ENCODE results near the gene PIGQ. TPM values are rescaled to one million over a fixed set of nuclear protein-coding genes. Genes with fewer than 3 reads are reported as not detected.

Gene PIGQ
- total and polyA plus RNA-seq, 2 of the 13 experiments (the other 11 are each of a cell fraction or from before 2014, with no cell fraction given): 7.7 to 19.7 TPM

- Histone ChIP-seq H3K9ac (ENCODE audit: insufficient read depth, low read depth, low read length) (peak overlapping the region; percentile 98), H3K9me3 (ENCODE audit: low read length) (no peaks in the 10 kb centered on the region), H2AFZ (ENCODE audit: low read length) (no peak overlapping the region), H3K4me1 (ENCODE audit: insufficient read depth, low read length) (peaks cover 48% of the 10 kb centered on the region), H3K79me2 (ENCODE audit: insufficient read depth, low read length) (peaks cover 43% of the 10 kb centered on the region), H3K4me2 (ENCODE audit: low read depth, low read length) (peak overlapping the region; percentile 99), H3K4me3 (replicated peaks in 1 of 3; ENCODE audit: insufficient read depth in 1 of 3, low read depth in 2 of 3, low read length in 3 of 3) (peak overlapping the region; percentile 92 to 96 (median 96)), H3K27ac (ENCODE audit: extremely low read length, insufficient read depth, low read length) (no peak overlapping the region), H3K36me3 (replicated peaks in 1 of 2; ENCODE audit: control insufficient read depth in 1 of 2, insufficient read depth in 2 of 2, low read length in 2 of 2) (peaks cover 4 to 11% of the 10 kb centered on the region in 2 experiments; a peak in 4 of 5 replicates), H4K20me1 (ENCODE audit: insufficient read depth, low read length) (peaks cover 11% of the 10 kb centered on the region; the same call in 1 of the 2 replicates), H3K27me3 (ENCODE audit: control insufficient read depth in 1 of 2, insufficient read depth in 2 of 2, low read length in 2 of 2) (no peaks in the 10 kb centered on the region; a peak in 1 of 5 replicates)
- in situ Hi-C loops (cut with HindIII; ENCODE audit: extremely low pct_ligation_motif_present, low pct_unique_long_range_greater_than_20kb) (no loop called here), intact Hi-C loops (cut with micrococcal nuclease; ENCODE audit: unreplicated experiment) (no loop called here)
- FAIRE-seq: no peak
- 95% methylated on average over 12 of the region's 13 CpGs for WGBS (ENCODE audit: low lambda C conversion rate)
- no TSS peak for BruUV-seq (replicated peaks)
- CTCF ChIA-PET (ENCODE audit: low intra/inter-chr PET ratio, low total read pairs): no interaction called here
- no peak for ATAC-seq
- POLR2A ChIA-PET: interaction anchor here (0.9 to 2.7 kb wide), 7 partner anchors 8 to 120 kb away, joined by 3 to 35 read pairs (median 8); partner anchors contain the start of gene PIGQ
- DNase-seq (ENCODE audit: low spot score): no peak
- no peak for TF ChIP-seq ZNF605 (CRISPR knock-in tag; IDR thresholded peaks at IDR 0.05)
- TF ChIP-seq SMAD1 (CRISPR knock-in tag; IDR thresholded peaks at IDR 0.05; ENCODE audit: borderline replicate concordance, low read depth): no peak
- TF ChIP-seq SAP130 (CRISPR knock-in tag; IDR thresholded peaks at IDR 0.05; ENCODE audit: low read depth): no peak
- no peak for TF ChIP-seq ZNF788 (CRISPR knock-in tag; IDR thresholded peaks at IDR 0.05; ENCODE audit: borderline replicate concordance)
- TF ChIP-seq ZNF335 (CRISPR knock-in tag; IDR thresholded peaks at IDR 0.05): no peak
- TF ChIP-seq ZNF326 (CRISPR knock-in tag; IDR thresholded peaks at IDR 0.05; ENCODE audit: borderline replicate concordance): peak; percentile 79; the same call in 1 of the 2 replicates
- no peak for TF ChIP-seq ZSCAN22 (CRISPR knock-in tag; IDR thresholded peaks at IDR 0.05)
- no peak for TF ChIP-seq ZNF530 (CRISPR knock-in tag; IDR thresholded peaks at IDR 0.05; ENCODE audit: low read depth)
- no peak for TF ChIP-seq ZNF44 (CRISPR knock-in tag; IDR thresholded peaks at IDR 0.05)
- TF ChIP-seq CHD2 (IDR thresholded peaks at IDR 0.05; ENCODE audit: low read depth, low read length): no peak
- no peak for TF ChIP-seq MBD4 (IDR thresholded peaks at IDR 0.05; ENCODE audit: borderline replicate concordance, low read length)
- TF ChIP-seq FOSL1 (CRISPR knock-in tag; IDR thresholded peaks at IDR 0.05; ENCODE audit: borderline replicate concordance): no peak
- TF ChIP-seq ZNF547 (CRISPR knock-in tag; IDR thresholded peaks at IDR 0.05): 0 out of 2 replicates have a peak, but pooled peaks have one; percentile 27
- no peak for TF ChIP-seq ZFAT (CRISPR knock-in tag; conservative IDR thresholded peaks at IDR 0.05)
- no peak for TF ChIP-seq RFX3 (CRISPR knock-in tag; IDR thresholded peaks at IDR 0.05)
- no peak for TF ChIP-seq DMAP1 (CRISPR knock-in tag; IDR thresholded peaks at IDR 0.05)
- TF ChIP-seq SIN3A (IDR thresholded peaks at IDR 0.05; ENCODE audit: borderline replicate concordance, low read depth, low read length): no peak
- no peak for TF ChIP-seq ZKSCAN8 (CRISPR knock-in tag; IDR thresholded peaks at IDR 0.05; ENCODE audit: borderline replicate concordance)
- no peak for TF ChIP-seq CCAR2 (optimal IDR thresholded peaks at IDR 0.05; ENCODE audit: low read depth, low read length)
- no peak for TF ChIP-seq ZNF619 (CRISPR knock-in tag; IDR thresholded peaks at IDR 0.05)
- TF ChIP-seq ZNF296 (CRISPR knock-in tag; conservative IDR thresholded peaks at IDR 0.05): no peak
- TF ChIP-seq HNRNPLL (IDR thresholded peaks at IDR 0.05; ENCODE audit: low read depth, low read length, poor library complexity, severe bottlenecking): no peak
- TF ChIP-seq KMT2A (CRISPR knock-in tag; IDR thresholded peaks at IDR 0.05): no peak
Observed at GRCh38 chr16:525520-526180, 44.1 kb upstream of the PIGQ start.

Data from HepG2 (cell line).